GM18861 (cell line): Measurements from ENCODE around the gene MRPS16.

Source experiments
- ATAC-seq: cut with Tn5 transposase; IDR thresholded peaks from one replicate; pipeline ENCODE4 v1.9.1; 2021; ENCODE audit not compliant: unreplicated experiment

MRPS16 gene

GRCh38 chr10:73244866-73245477 lies 7.5 kb downstream of the MRPS16 start:
- ATAC-seq = no peak

- no peak for ATAC-seq
Measured at GRCh38 chr10:73239908-73240307, 12.5 kb downstream of the MRPS16 start.

GRCh38 chr10:73238990-73239566 lies 13.4 kb downstream of the MRPS16 start:
- no peak for ATAC-seq

- no peak for ATAC-seq
Measured at GRCh38 chr10:73234695-73235094, 17.7 kb downstream of the MRPS16 start.

- no peak for ATAC-seq
Measured at GRCh38 chr10:73233883-73234282, 18.6 kb downstream of the MRPS16 start.

- no peak for ATAC-seq
Measured at GRCh38 chr10:73232887-73233286, 19.6 kb downstream of the MRPS16 start.

GRCh38 chr10:73229567-73229966 lies 22.9 kb downstream of the MRPS16 start:
- no peak for ATAC-seq

- ATAC-seq = no peak
Measured at GRCh38 chr10:73228247-73228646, 24.2 kb downstream of the MRPS16 start.

- ATAC-seq = no peak
Measured at GRCh38 chr10:73226663-73227062, 25.8 kb downstream of the MRPS16 start.

- ATAC-seq = no peak
Measured at GRCh38 chr10:73225518-73225917, 26.9 kb downstream of the MRPS16 start.

- ATAC-seq = no peak
Measured at GRCh38 chr10:73220989-73221388, 31.5 kb downstream of the MRPS16 start.

GRCh38 chr10:73219384-73219783 lies 33.1 kb downstream of the MRPS16 start:
- no peak for ATAC-seq

- ATAC-seq = no peak
Measured at GRCh38 chr10:73218431-73219191, 33.8 kb downstream of the MRPS16 start.

GRCh38 chr10:73217628-73218027 lies 34.8 kb downstream of the MRPS16 start:
- ATAC-seq = no peak

- ATAC-seq = no peak
Measured at GRCh38 chr10:73215749-73216148, 36.7 kb downstream of the MRPS16 start.

GRCh38 chr10:73211106-73211811 lies 41.2 kb downstream of the MRPS16 start:
- no peak for ATAC-seq

GRCh38 chr10:73210395-73211105 lies 41.9 kb downstream of the MRPS16 start:
- no peak for ATAC-seq

- ATAC-seq = no peak
Measured at GRCh38 chr10:73209705-73210104, 42.7 kb downstream of the MRPS16 start.

GRCh38 chr10:73207883-73208282 lies 44.6 kb downstream of the MRPS16 start:
- no peak for ATAC-seq

- no peak for ATAC-seq
Measured at GRCh38 chr10:73206385-73206784, 46.1 kb downstream of the MRPS16 start.

GRCh38 chr10:73205890-73206289 lies 46.6 kb downstream of the MRPS16 start:
- ATAC-seq = no peak
